SK-N-SH (cell line): ENCODE data around the gene EMX1. TPM values are rescaled to one million over a fixed set of nuclear protein-coding genes. Genes with fewer than 3 reads are reported as not detected.

Source experiments
- CTCF ChIA-PET: fragments of 300-600, 350-600 bp; formaldehyde crosslinking; extraction: SDS; loops from one replicate; lab custom pipeline; 2021; lab: Yijun Ruan, JAX
- POLR2A ChIA-PET: fragments of 350-600 bp; sonication (Branson Sonifier 250); formaldehyde crosslinking; extraction: SDS; loops from one replicate; lab custom pipeline; 2020; ENCODE audit warnings: antibody characterized with exemption, inconsistent platforms; lab: Yijun Ruan, JAX
- DNase-seq: peaks from one replicate; pipeline ENCODE4 v3.0.0; 2012
- H2AFZ ChIP-seq: fragments of 200-600 bp; sonication (generic); 2 replicates; pipeline ENCODE4 v1.8.1; 2016; ENCODE audit warnings: antibody characterized with exemption, mild to moderate bottlenecking, low read depth
- H3F3A ChIP-seq: fragments of 200-600 bp; sonication (generic); replicated peaks from 2 replicates; pipeline ENCODE3; 2016; ENCODE audit warnings: antibody characterized with exemption, mild to moderate bottlenecking; ENCODE audit not compliant: insufficient read depth
- H3K27ac ChIP-seq, 2 experiments: fragments of 200-500 bp in 1 of 2; fragments of 200-600 bp in 1 of 2; sonication (Bioruptor generic) in 1 of 2; sonication (generic), shearing (Covaris generic) in 1 of 2; 2 replicates each; pipeline versions ENCODE4 v1.5.1 to v1.6.1; 2014 to 2016; ENCODE audit warnings: low read depth in 2 of 2, inconsistent platforms in 1 of 2, low read length in 1 of 2, mild to moderate bottlenecking in 1 of 2, mixed read lengths in 1 of 2
- H3K27me3 ChIP-seq: fragments of 200-600 bp; sonication (generic), shearing (Covaris generic); 2 replicates; pipeline ENCODE4 v1.6.1; 2016; ENCODE audit warnings: mixed run types; ENCODE audit not compliant: insufficient read depth
- H3K36me3 ChIP-seq, 2 experiments: fragments of 200-500 bp in 1 of 2; fragments of 200-600 bp in 1 of 2; sonication (Bioruptor generic) in 1 of 2; sonication (generic) in 1 of 2; replicated peaks in 1 of 2; 2 replicates each; pipeline versions ENCODE3 to v1.5.1; 2014 to 2016; ENCODE audit warnings: low read length in 1 of 2, mild to moderate bottlenecking in 1 of 2; ENCODE audit not compliant: insufficient read depth in 2 of 2, control insufficient read depth in 1 of 2
- H3K4me1 ChIP-seq, 2 experiments: fragments of 200-500 bp in 1 of 2; fragments of 200-600 bp in 1 of 2; sonication (Bioruptor generic) in 1 of 2; sonication (generic), shearing (Covaris generic) in 1 of 2; 2 replicates each; pipeline versions ENCODE4 v1.5.1 to v1.6.1; 2014 to 2016; ENCODE audit warnings: low read depth in 1 of 2, low read length in 1 of 2, mixed run types in 1 of 2; ENCODE audit not compliant: insufficient read depth in 2 of 2, control insufficient read depth in 1 of 2
- H3K4me2 ChIP-seq: fragments of 200-600 bp; sonication (generic), shearing (Covaris generic); 2 replicates; pipeline ENCODE4 v1.6.1; 2017; ENCODE audit warnings: mixed run types
- H3K4me3 ChIP-seq, 2 experiments: fragments of 200-500 bp in 1 of 2; fragments of 200-600 bp in 1 of 2; sonication (Bioruptor generic) in 1 of 2; sonication (generic), shearing (Covaris generic) in 1 of 2; 2 replicates each; pipeline versions ENCODE4 v1.5.1 to v1.8.1; 2014 to 2016; ENCODE audit warnings: low read depth in 2 of 2, inconsistent platforms in 1 of 2, low read length in 1 of 2, mild to moderate bottlenecking in 1 of 2, mixed read lengths in 1 of 2, moderate library complexity in 1 of 2
- H3K79me2 ChIP-seq: fragments of 200-600 bp; sonication (generic); 2 replicates; pipeline ENCODE4 v1.8.1; 2017; ENCODE audit warnings: mild to moderate bottlenecking; ENCODE audit not compliant: insufficient read depth
- H3K9ac ChIP-seq: fragments of 200-600 bp; sonication (generic); 2 replicates; pipeline ENCODE4 v1.6.1; 2017; ENCODE audit warnings: mixed run types
- H3K9me2 ChIP-seq: fragments of 200-600 bp; sonication (generic); 2 replicates; pipeline ENCODE4 v1.6.1; 2017; ENCODE audit warnings: mixed run types
- H3K9me3 ChIP-seq: fragments of 200-600 bp; sonication (generic); 2 replicates; pipeline ENCODE4 v1.6.1; 2017; ENCODE audit warnings: mixed run types, mild to moderate bottlenecking, moderate library complexity
- H4K20me1 ChIP-seq: fragments of 200-600 bp; sonication (generic); 2 replicates; pipeline ENCODE4 v1.6.1; 2017; ENCODE audit warnings: mild to moderate bottlenecking, mixed run types; ENCODE audit not compliant: insufficient read depth
- EZH2phosphoT487 ChIP-seq: fragments of 200-600 bp; sonication (generic); IDR thresholded peaks from 2 replicates; pipeline ENCODE4 v1.6.1; 2017; ENCODE audit warnings: low read depth, mixed run types, mild to moderate bottlenecking, antibody characterized with exemption, moderate library complexity, borderline replicate concordance
- GABPA ChIP-seq: IDR thresholded peaks from 2 replicates; pipeline ENCODE4 v1.4.0; 2012; ENCODE audit warnings: low read depth, mild to moderate bottlenecking
- IRF3 ChIP-seq: fragments of 150-350 bp; IDR thresholded peaks from 2 replicates; pipeline ENCODE4 v1.6.1; 2016; ENCODE audit warnings: mild to moderate bottlenecking, low read depth, low read length
- MAX ChIP-seq: IDR thresholded peaks from 2 replicates; pipeline ENCODE4 v1.4.0; 2012; ENCODE audit warnings: low read depth
- RCOR1 ChIP-seq: fragments of 150-350 bp; IDR thresholded peaks from 2 replicates; pipeline ENCODE4 v1.6.1; 2017; ENCODE audit warnings: antibody characterized with exemption, low read length
- RFX5 ChIP-seq: IDR thresholded peaks from 2 replicates; pipeline ENCODE4 v1.6.1; 2012; ENCODE audit warnings: mild to moderate bottlenecking, improper control_type of control experiment, low read length
- TAF1 ChIP-seq: IDR thresholded peaks from 2 replicates; pipeline ENCODE4 v1.6.1; 2012; ENCODE audit warnings: low read depth, mild to moderate bottlenecking, low read length, moderate library complexity, borderline replicate concordance
- WGBS: methylation state at CpG from one replicate; pipeline ENCODE4 v1.1.6; 2017; ENCODE audit warnings: low lambda C conversion rate; 5-methylcytosine and 5-hydroxymethylcytosine counted together
- polyA plus RNA-seq, 3 experiments: library from polyadenylated mRNA; depleted of rRNA; stranded (reverse); fragments of >200 nt; gene quantifications; 2 replicates each; pipeline ENCODE4 v1.2.3, GENCODE V29; 2012
- TF ChIP-seq, protein P1 (sequence below): IDR thresholded peaks from 2 replicates; pipeline ENCODE4 v1.4.0; 2012; ENCODE audit warnings: low read depth, borderline replicate concordance
- TF ChIP-seq, protein P2 (sequence below): IDR thresholded peaks from 2 replicates; pipeline ENCODE4; 2012

Gene EMX1
- polyA plus RNA-seq, 1 of the 3 experiments (the other 2 are of a cell fraction), result not detected

GRCh38 chr2:72919414-72920317, 2.3 kb downstream of the EMX1 start:
- peak; percentile 56 for DNase-seq
- POLR2A ChIA-PET, result no interaction called here
- no peak for TF ChIP-seq RFX5
- TF ChIP-seq EZH2phosphoT487, result peak; percentile 73; the same call in 1 of the 2 replicates
- H3K27ac ChIP-seq, result no peak overlapping the region
- H3K4me1 ChIP-seq, result peaks cover 7 to 13% of the 10 kb centered on the region in 2 experiments; a peak in 2 of 4 replicates
- no peaks in the 10 kb centered on the region for H3K9me3 ChIP-seq
- H3K79me2 ChIP-seq, result no peaks in the 10 kb centered on the region
- CTCF ChIA-PET, result interaction anchor here (1.1 to 3.6 kb wide), 4 partner anchors 8 to 258 kb away, joined by 3 to 35 read pairs (median 8); partner anchors contain the start of gene SPR
- no peaks in the 10 kb centered on the region for H3K9me2 ChIP-seq
- H3F3A ChIP-seq, result no peaks in the 10 kb centered on the region
- no peaks in the 10 kb centered on the region for H3K36me3 ChIP-seq
- no peak overlapping the region for H3K9ac ChIP-seq
- no peak overlapping the region for H2AFZ ChIP-seq
- peak overlapping the region in 1 of 2 experiments; percentile 40; a peak in 2 of 4 replicates for H3K4me3 ChIP-seq
- WGBS, result 10% methylated on average over 40 of the region's 48 CpGs
- peaks cover 25% of the 10 kb centered on the region for H4K20me1 ChIP-seq
- peak overlapping the region; percentile 88; the same call in 1 of the 2 replicates for H3K4me2 ChIP-seq
- H3K27me3 ChIP-seq, result peaks cover 99% of the 10 kb centered on the region

- Histone ChIP-seq H3K79me2 (no peaks in the 10 kb centered on the region), H3K4me1 (peaks cover 7 to 13% of the 10 kb centered on the region in 2 experiments; a peak in 2 of 4 replicates), H3K27me3 (peaks cover 99% of the 10 kb centered on the region), H3K36me3 (no peaks in the 10 kb centered on the region), H3K4me2 (peak overlapping the region; percentile 88; the same call in 1 of the 2 replicates), H3K4me3 (peak overlapping the region; percentile 15 to 40; a peak in 2 of 4 replicates), H3F3A (no peaks in the 10 kb centered on the region), H4K20me1 (peaks cover 20% of the 10 kb centered on the region), H3K9ac (no peak overlapping the region), H2AFZ (no peak overlapping the region), H3K9me2 (no peaks in the 10 kb centered on the region), H3K27ac (no peak overlapping the region), H3K9me3 (no peaks in the 10 kb centered on the region)
- 14% methylated on average over 18 of the region's 77 CpGs for WGBS
- ChIA-PET CTCF (interaction anchor here (0.9 to 2.9 kb wide), 2 partner anchors 28 to 33 kb away, joined by 4 to 11 read pairs; partner anchors contain the start of gene SPR), POLR2A (no interaction called here)
- TF ChIP-seq TAF1 (no peak), MAX (no peak), EZH2phosphoT487 (peak; percentile 17), GABPA (no peak), RCOR1 (no peak), IRF3 (no peak)
- TF ChIP-seq, protein P1, sequence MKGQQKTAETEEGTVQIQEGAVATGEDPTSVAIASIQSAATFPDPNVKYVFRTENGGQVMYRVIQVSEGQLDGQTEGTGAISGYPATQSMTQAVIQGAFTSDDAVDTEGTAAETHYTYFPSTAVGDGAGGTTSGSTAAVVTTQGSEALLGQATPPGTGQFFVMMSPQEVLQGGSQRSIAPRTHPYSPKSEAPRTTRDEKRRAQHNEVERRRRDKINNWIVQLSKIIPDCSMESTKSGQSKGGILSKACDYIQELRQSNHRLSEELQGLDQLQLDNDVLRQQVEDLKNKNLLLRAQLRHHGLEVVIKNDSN, result no peak; the same call in 1 of the 2 replicates
- TF ChIP-seq, protein P2, sequence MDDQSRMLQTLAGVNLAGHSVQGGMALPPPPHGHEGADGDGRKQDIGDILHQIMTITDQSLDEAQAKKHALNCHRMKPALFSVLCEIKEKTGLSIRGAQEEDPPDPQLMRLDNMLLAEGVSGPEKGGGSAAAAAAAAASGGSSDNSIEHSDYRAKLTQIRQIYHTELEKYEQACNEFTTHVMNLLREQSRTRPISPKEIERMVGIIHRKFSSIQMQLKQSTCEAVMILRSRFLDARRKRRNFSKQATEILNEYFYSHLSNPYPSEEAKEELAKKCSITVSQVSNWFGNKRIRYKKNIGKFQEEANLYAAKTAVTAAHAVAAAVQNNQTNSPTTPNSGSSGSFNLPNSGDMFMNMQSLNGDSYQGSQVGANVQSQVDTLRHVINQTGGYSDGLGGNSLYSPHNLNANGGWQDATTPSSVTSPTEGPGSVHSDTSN, result no peak
- peak; percentile 76 for DNase-seq
Observed at GRCh38 chr2:72920318-72921087, 3.2 kb downstream of the EMX1 start.
